Measurements from ENCODE around the gene CEBPB. TPM values are rescaled to one million over a fixed set of nuclear protein-coding genes. Genes with fewer than 3 reads are reported as not detected.

Gene CEBPB
- total RNA-seq, 1 donor from 2014 or later = 59.3 TPM

GRCh38 chr20:50213531-50214106, 23.0 kb downstream of the CEBPB start:
- DNase-seq (ENCODE audit: low spot score) = no peak

- no peak for DNase-seq (ENCODE audit: low spot score)
These were observed 23.8 kb downstream of the CEBPB start for GRCh38 chr20:50214226-50215024.

GRCh38 chr20:50215101-50215690, 24.6 kb downstream of the CEBPB start:
- no peak for DNase-seq (ENCODE audit: low spot score)

GRCh38 chr20:50215926-50216325, 25.3 kb downstream of the CEBPB start:
- peak; percentile 70 for DNase-seq (ENCODE audit: low spot score)

- DNase-seq (ENCODE audit: low spot score) = no peak
These were observed 26.0 kb downstream of the CEBPB start for GRCh38 chr20:50216543-50217206.

GRCh38 chr20:50217207-50217949, 26.7 kb downstream of the CEBPB start:
- DNase-seq (ENCODE audit: low spot score) = no peak

- DNase-seq (ENCODE audit: low spot score) = no peak
These were observed 28.4 kb downstream of the CEBPB start for GRCh38 chr20:50218987-50219435.

GRCh38 chr20:50219600-50219999, 29.0 kb downstream of the CEBPB start:
- no peak for DNase-seq (ENCODE audit: low spot score)

GRCh38 chr20:50220093-50220893, 29.7 kb downstream of the CEBPB start:
- DNase-seq (ENCODE audit: low spot score) = no peak

GRCh38 chr20:50220894-50221365, 30.3 kb downstream of the CEBPB start:
- no peak for DNase-seq (ENCODE audit: low spot score)

- no peak for DNase-seq (ENCODE audit: low spot score)
These were observed 31.1 kb downstream of the CEBPB start for GRCh38 chr20:50221501-50222308.

GRCh38 chr20:50222309-50223038, 31.8 kb downstream of the CEBPB start:
- no peak for DNase-seq (ENCODE audit: low spot score)

- DNase-seq (ENCODE audit: low spot score) = no peak
These were observed 32.7 kb downstream of the CEBPB start for GRCh38 chr20:50223039-50224005.

- no peak for DNase-seq (ENCODE audit: low spot score)
These were observed 33.4 kb downstream of the CEBPB start for GRCh38 chr20:50224052-50224451.

GRCh38 chr20:50224531-50225255, 34.1 kb downstream of the CEBPB start:
- DNase-seq (ENCODE audit: low spot score) = peak; percentile 70

- no peak for DNase-seq (ENCODE audit: low spot score)
These were observed 35.7 kb downstream of the CEBPB start for GRCh38 chr20:50226093-50226974.

Data from ureter (tissue), 1 donor.